ENCODE data around the gene TSPEAR. TPM values are rescaled to one million over a fixed set of nuclear protein-coding genes. Genes with fewer than 3 reads are reported as not detected.

TSPEAR gene
- total RNA-seq, 1 experiment from 2014 or later: not detected

DNA sequence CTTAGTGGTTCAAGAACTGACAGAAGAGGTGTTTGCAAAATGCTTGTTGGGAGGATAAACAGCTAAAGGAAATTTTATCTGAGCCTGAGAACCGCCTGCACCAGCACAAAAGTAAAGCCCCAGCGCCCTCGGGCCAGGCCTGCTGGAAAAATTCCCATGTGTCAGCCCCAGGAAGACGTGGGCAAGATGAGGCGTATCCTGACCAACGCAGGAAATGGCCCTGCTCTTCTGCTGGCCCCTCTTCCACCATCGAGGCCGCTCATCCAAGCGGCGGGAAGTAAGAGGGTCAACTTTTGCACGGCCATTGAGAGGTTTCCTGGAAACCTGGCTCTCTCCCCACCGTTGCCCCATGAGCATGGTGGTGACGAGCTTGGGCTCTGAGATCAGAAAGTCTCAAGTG, 216.4 kb downstream of the TSPEAR start:
- intact Hi-C loops (cut with micrococcal nuclease; ENCODE audit: unreplicated experiment): no loop called here
- no peak for DNase-seq
- CTCF ChIA-PET: no interaction called here
- peaks cover 7% of the 10 kb centered on the region for H3K9me3 Mint-ChIP-seq (ENCODE audit: low read depth, unreplicated experiment)
- no peaks in the 10 kb centered on the region for H3K4me1 Mint-ChIP-seq (ENCODE audit: low read depth, unreplicated experiment)
- BruUV-seq (replicated peaks): no TSS peak
- H3K4me3 Mint-ChIP-seq (ENCODE audit: low read depth, unreplicated experiment): no peak overlapping the region
- TF ChIP-seq CTCF (IDR thresholded peaks at IDR 0.05; ENCODE audit: unreplicated experiment): no peak
- H3K27ac Mint-ChIP-seq (ENCODE audit: unreplicated experiment): no peak overlapping the region
- peaks cover 74% of the 10 kb centered on the region for H3K27me3 Mint-ChIP-seq (ENCODE audit: unreplicated experiment)
- H3K36me3 Mint-ChIP-seq (ENCODE audit: insufficient read depth, unreplicated experiment): no peaks in the 10 kb centered on the region

DNA sequence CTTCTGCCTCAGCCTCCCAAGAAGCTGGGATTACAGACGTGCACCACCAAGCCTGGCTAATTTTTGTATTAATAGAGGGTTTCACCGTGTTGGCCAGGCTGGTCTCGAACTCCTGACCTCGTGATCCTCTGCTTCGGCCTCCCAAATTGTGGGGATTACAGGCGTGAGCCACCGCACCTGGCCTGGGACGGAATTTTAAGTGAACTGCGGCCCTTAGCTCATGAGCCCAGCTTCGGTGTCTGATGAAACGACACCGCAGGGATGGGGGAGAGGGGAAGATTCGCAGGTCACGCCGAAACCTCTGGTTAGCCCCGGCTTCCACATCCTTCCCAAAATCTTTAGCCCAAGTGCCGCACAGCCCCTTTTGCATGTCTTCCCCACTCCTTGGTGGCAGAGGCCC, 217.0 kb downstream of the TSPEAR start:
- H3K9me3 Mint-ChIP-seq (ENCODE audit: low read depth, unreplicated experiment): peaks cover 7% of the 10 kb centered on the region
- no peak for TF ChIP-seq CTCF (IDR thresholded peaks at IDR 0.05; ENCODE audit: unreplicated experiment)
- no peaks in the 10 kb centered on the region for H3K36me3 Mint-ChIP-seq (ENCODE audit: insufficient read depth, unreplicated experiment)
- H3K27ac Mint-ChIP-seq (ENCODE audit: unreplicated experiment): no peak overlapping the region
- H3K4me3 Mint-ChIP-seq (ENCODE audit: low read depth, unreplicated experiment): no peak overlapping the region
- intact Hi-C loops (cut with micrococcal nuclease; ENCODE audit: unreplicated experiment): no loop called here
- H3K4me1 Mint-ChIP-seq (ENCODE audit: low read depth, unreplicated experiment): no peaks in the 10 kb centered on the region
- CTCF ChIA-PET: no interaction called here
- H3K27me3 Mint-ChIP-seq (ENCODE audit: unreplicated experiment): peaks cover 74% of the 10 kb centered on the region
- no TSS peak for BruUV-seq (replicated peaks)
- no peak for DNase-seq

- intact Hi-C loops (cut with micrococcal nuclease; ENCODE audit: unreplicated experiment): no loop called here
- TF ChIP-seq CTCF (IDR thresholded peaks at IDR 0.05; ENCODE audit: unreplicated experiment): no peak
- no TSS peak for BruUV-seq (replicated peaks)
- no peak overlapping the region for H3K4me3 Mint-ChIP-seq (ENCODE audit: low read depth, unreplicated experiment)
- H3K27me3 Mint-ChIP-seq (ENCODE audit: unreplicated experiment): peaks cover 72% of the 10 kb centered on the region
- H3K4me1 Mint-ChIP-seq (ENCODE audit: low read depth, unreplicated experiment): no peaks in the 10 kb centered on the region
- peaks cover 7% of the 10 kb centered on the region for H3K9me3 Mint-ChIP-seq (ENCODE audit: low read depth, unreplicated experiment)
- H3K36me3 Mint-ChIP-seq (ENCODE audit: insufficient read depth, unreplicated experiment): no peaks in the 10 kb centered on the region
- CTCF ChIA-PET: no interaction called here
- H3K27ac Mint-ChIP-seq (ENCODE audit: unreplicated experiment): no peak overlapping the region
- DNase-seq: no peak
Observed at GRCh38 chr21:44492567-44493385, 218.6 kb downstream of the TSPEAR start.

GRCh38 chr21:44490816-44491215, 220.6 kb downstream of the TSPEAR start:
- TF ChIP-seq CTCF (IDR thresholded peaks at IDR 0.05; ENCODE audit: unreplicated experiment): no peak
- CTCF ChIA-PET: no interaction called here
- no peaks in the 10 kb centered on the region for H3K4me1 Mint-ChIP-seq (ENCODE audit: low read depth, unreplicated experiment)
- no peak for DNase-seq
- peaks cover 52% of the 10 kb centered on the region for H3K27me3 Mint-ChIP-seq (ENCODE audit: unreplicated experiment)
- intact Hi-C loops (cut with micrococcal nuclease; ENCODE audit: unreplicated experiment): no loop called here
- H3K27ac Mint-ChIP-seq (ENCODE audit: unreplicated experiment): no peak overlapping the region
- peaks cover 7% of the 10 kb centered on the region for H3K9me3 Mint-ChIP-seq (ENCODE audit: low read depth, unreplicated experiment)
- BruUV-seq (replicated peaks): no TSS peak
- no peak overlapping the region for H3K4me3 Mint-ChIP-seq (ENCODE audit: low read depth, unreplicated experiment)
- no peaks in the 10 kb centered on the region for H3K36me3 Mint-ChIP-seq (ENCODE audit: insufficient read depth, unreplicated experiment)

Data from Calu3 (cell line).